Measurements from ENCODE around the gene PICALM.

The PICALM gene

DNA sequence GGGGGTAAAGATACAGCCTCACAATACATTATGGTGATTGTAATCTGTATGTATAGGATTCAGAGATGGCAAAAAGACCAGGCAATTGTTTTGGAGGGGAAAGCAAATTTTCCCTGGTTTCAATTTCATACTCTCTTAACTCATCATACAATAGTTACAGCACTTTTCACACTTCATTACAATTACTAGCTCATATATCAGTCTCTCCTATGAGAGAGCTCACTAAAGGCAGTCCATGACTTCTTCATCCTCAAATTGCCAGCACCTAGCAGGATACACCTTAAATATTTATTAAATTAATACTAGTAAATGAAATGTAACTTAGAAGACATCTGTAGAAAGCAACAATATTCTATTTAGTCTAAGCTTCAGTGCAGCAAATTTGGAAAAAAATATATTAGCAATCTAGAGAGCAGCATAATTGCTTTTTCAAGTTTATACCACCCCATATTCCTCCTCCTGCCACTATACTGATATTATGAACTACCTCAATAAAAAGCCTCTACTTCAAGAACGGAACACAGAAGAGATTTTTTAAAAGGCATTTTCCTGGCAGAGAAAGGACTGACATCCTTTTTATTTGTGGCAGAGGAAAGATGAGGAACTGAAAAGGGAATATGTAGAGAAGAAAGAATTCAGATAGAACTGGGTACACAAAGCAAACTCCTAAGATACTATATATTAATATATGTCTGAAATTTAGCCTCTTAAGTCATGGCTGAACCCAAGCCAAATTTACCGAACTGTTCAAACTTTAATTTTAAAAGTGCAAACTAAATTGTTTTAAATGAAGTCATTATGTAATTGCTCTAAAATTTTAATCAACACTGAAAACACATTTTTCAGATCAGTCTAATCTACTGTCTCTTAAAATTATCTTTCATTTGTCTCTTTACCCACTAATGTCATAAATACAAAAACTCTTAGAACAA, 27.7 kb downstream of the PICALM start:
- DNase-seq (ENCODE audit: low read depth): no peak

DNA sequence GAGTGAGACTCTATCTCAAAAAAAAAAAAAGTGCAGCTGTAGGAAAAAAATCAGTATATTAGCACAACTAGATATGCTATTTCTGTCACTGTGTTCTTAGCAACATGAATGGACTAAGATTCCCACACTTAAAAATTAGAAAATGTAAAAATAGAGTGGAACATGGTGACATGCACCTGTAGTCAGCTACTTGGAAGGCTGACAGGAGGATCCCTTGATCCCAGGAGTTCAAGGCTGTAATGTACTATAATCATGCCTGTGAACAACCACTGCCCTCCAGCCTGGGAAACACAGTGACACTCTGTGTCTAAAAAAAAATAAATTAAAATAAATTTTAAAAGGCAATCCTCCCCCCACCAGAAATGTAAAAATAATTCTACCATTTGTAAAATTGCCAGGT, 29.8 kb downstream of the PICALM start:
- DNase-seq (ENCODE audit: low read depth): no peak
- no peak overlapping the region for H3K4me3 ChIP-seq (ENCODE audit: low read depth, low read length)
- TF ChIP-seq, protein P1, sequence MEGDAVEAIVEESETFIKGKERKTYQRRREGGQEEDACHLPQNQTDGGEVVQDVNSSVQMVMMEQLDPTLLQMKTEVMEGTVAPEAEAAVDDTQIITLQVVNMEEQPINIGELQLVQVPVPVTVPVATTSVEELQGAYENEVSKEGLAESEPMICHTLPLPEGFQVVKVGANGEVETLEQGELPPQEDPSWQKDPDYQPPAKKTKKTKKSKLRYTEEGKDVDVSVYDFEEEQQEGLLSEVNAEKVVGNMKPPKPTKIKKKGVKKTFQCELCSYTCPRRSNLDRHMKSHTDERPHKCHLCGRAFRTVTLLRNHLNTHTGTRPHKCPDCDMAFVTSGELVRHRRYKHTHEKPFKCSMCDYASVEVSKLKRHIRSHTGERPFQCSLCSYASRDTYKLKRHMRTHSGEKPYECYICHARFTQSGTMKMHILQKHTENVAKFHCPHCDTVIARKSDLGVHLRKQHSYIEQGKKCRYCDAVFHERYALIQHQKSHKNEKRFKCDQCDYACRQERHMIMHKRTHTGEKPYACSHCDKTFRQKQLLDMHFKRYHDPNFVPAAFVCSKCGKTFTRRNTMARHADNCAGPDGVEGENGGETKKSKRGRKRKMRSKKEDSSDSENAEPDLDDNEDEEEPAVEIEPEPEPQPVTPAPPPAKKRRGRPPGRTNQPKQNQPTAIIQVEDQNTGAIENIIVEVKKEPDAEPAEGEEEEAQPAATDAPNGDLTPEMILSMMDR (IDR thresholded peaks at IDR 0.05; ENCODE audit: insufficient read depth, low read depth, low read length, missing control alignments): no peak

More for the DNA sequence above, 27.7 kb downstream of the PICALM start:
- TF ChIP-seq, protein P1 (IDR thresholded peaks at IDR 0.05; ENCODE audit: insufficient read depth, low read depth, low read length, missing control alignments): no peak
- H3K4me3 ChIP-seq (ENCODE audit: low read depth, low read length): no peak overlapping the region

DNA sequence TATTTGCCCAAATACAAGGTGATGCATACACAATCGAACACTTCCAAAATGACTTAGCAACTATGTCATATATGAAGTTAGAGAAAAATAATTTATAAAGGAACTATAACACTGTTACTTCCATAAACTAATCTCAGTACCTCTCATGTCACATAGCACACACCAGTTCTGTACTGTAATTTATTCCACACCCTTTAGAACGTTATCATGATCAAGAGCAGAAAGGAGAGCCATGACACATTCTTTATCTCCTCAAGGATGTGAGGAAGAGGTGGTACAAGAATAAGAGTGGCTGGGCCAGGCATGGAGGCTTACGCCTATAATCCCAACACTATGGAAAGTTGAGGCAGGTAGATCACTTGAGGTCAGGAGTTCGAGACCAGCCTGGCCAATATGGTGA, 31.1 kb downstream of the PICALM start:
- TF ChIP-seq, protein P1 (IDR thresholded peaks at IDR 0.05; ENCODE audit: insufficient read depth, low read depth, low read length, missing control alignments): no peak
- no peak for DNase-seq (ENCODE audit: low read depth)
- H3K4me3 ChIP-seq (ENCODE audit: low read depth, low read length): no peak overlapping the region

DNA sequence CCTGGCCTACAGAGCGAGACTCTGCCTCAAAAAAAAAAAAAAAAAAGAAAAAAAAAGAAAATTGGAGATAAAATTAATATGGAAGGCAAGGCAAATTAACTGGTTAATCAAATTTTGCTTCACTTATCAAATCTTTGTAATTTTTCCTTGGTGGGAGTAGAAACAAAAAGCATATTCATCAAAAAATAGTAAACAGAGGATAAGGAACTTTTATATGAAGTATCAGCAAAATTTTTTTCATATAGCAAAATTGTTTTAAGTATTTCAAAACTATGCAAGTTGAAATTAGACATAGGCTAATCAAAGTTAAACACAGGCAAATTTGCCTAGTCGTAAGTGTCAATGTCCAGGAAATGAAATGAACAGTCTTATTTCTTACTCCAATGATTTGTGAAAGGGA, 33.0 kb downstream of the PICALM start:
- no peak overlapping the region for H3K4me3 ChIP-seq (ENCODE audit: low read depth, low read length)
- TF ChIP-seq, protein P1 (IDR thresholded peaks at IDR 0.05; ENCODE audit: insufficient read depth, low read depth, low read length, missing control alignments): no peak
- DNase-seq (ENCODE audit: low read depth): no peak

DNA sequence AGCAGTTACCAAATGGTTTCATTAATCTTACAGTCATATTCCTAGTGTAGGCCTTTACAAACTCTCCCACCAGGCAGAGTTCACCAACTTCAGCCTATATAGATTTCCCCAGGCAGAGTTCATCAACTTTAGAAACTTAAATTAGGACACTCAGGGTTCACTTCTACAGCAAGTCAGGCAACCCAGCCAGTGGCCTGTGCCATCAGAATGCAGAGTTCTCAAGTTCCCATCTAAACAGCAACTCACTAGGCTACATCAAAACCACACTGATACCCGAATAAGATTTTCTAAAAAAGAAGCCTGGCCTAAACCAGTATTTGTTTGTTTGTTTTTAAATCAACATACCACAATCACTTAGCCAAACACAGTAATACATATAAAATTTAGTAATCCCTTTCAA, 33.7 kb downstream of the PICALM start:
- no peak overlapping the region for H3K4me3 ChIP-seq (ENCODE audit: low read depth, low read length)
- TF ChIP-seq, protein P1 (IDR thresholded peaks at IDR 0.05; ENCODE audit: insufficient read depth, low read depth, low read length, missing control alignments): no peak
- DNase-seq (ENCODE audit: low read depth): no peak

DNA sequence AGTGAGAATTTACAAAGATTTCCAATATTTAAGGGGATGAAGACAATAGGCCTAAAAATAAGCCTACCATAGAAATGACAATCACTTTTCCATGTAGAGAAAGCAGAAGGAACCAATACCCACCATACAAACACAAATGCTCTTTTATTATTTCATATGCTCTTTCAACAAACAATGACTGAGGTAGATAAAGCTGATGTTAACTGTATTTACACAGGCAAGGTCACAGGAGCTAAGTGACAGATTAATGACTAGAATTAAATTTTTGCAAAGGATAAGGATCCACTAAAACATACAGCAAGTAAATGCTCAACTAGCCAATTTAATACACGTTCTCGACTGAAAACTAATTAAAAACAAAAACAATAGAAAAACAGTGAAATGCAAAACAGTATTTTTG, 34.2 kb downstream of the PICALM start:
- H3K4me3 ChIP-seq (ENCODE audit: low read depth, low read length): no peak overlapping the region
- no peak for DNase-seq (ENCODE audit: low read depth)
- TF ChIP-seq, protein P1 (IDR thresholded peaks at IDR 0.05; ENCODE audit: insufficient read depth, low read depth, low read length, missing control alignments): no peak
